Right kidney (tissue), 1 donor: ENCODE results near the gene ALKBH5.
A peak's percentile ranks its signal among the peaks of the same experiment; 100 is the strongest.

Experiments
- DNase-seq: peaks from one replicate; pipeline ENCODE4 v3.0.0-alpha.2; 2016

Gene ALKBH5

GRCh38 chr17:18245038-18245776, 61.6 kb downstream of the ALKBH5 start:
- DNase-seq, result no peak

- no peak for DNase-seq
These were observed 62.6 kb downstream of the ALKBH5 start for GRCh38 chr17:18246109-18246725.

- DNase-seq, result peak; percentile 71
These were observed 63.4 kb downstream of the ALKBH5 start for GRCh38 chr17:18246880-18247612.

- DNase-seq, result no peak
These were observed 64.0 kb downstream of the ALKBH5 start for GRCh38 chr17:18247613-18248001.

- DNase-seq, result peak; percentile 59
These were observed 64.7 kb downstream of the ALKBH5 start for GRCh38 chr17:18248300-18248731.

- DNase-seq, result no peak
These were observed 65.2 kb downstream of the ALKBH5 start for GRCh38 chr17:18248811-18249210.

GRCh38 chr17:18250259-18250658, 66.6 kb downstream of the ALKBH5 start:
- DNase-seq, result no peak

GRCh38 chr17:18250708-18251107, 67.1 kb downstream of the ALKBH5 start:
- no peak for DNase-seq

GRCh38 chr17:18251204-18251603, 67.6 kb downstream of the ALKBH5 start:
- no peak for DNase-seq

- no peak for DNase-seq
These were observed 68.5 kb downstream of the ALKBH5 start for GRCh38 chr17:18252160-18252559.

GRCh38 chr17:18253187-18253884, 69.7 kb downstream of the ALKBH5 start:
- no peak for DNase-seq

GRCh38 chr17:18253947-18254821, 70.6 kb downstream of the ALKBH5 start:
- no peak for DNase-seq

- DNase-seq, result no peak
These were observed 71.4 kb downstream of the ALKBH5 start for GRCh38 chr17:18254888-18255649.

- no peak for DNase-seq
These were observed 72.7 kb downstream of the ALKBH5 start for GRCh38 chr17:18256351-18256750.

GRCh38 chr17:18256776-18257175, 73.1 kb downstream of the ALKBH5 start:
- DNase-seq, result no peak

- no peak for DNase-seq
These were observed 73.8 kb downstream of the ALKBH5 start for GRCh38 chr17:18257268-18257981.

GRCh38 chr17:18257982-18258355, 74.3 kb downstream of the ALKBH5 start:
- DNase-seq, result no peak

GRCh38 chr17:18258356-18259038, 74.9 kb downstream of the ALKBH5 start, which contains the start of gene FLII:
Gene FLII, minus strand, starts transcription at chr17:18258738. Its CDS starts 48 bp downstream, at chr17:18258690.
- DNase-seq, result peak; percentile 88
